Renal pelvis (tissue), 12 donors: ENCODE measurements around the gene TLR4. TPM values are rescaled to one million over a fixed set of nuclear protein-coding genes. Genes with fewer than 3 reads are reported as not detected.
A peak's percentile ranks its signal among the peaks of the same experiment; 100 is the strongest.

Experiments used
- DNase-seq: peaks from one replicate; pipeline ENCODE4 v3.0.0-alpha.2; 2013
- long read RNA-seq, 16 experiments: transcript quantifications; one replicate each; lab custom pipeline, GENCODE V29; 2026
- polyA plus RNA-seq, 3 donors: library from polyadenylated mRNA; unstranded; fragments of 120-200 nt; gene quantifications; one replicate each; pipeline ENCODE4 v1.2.1, GENCODE V29; 2013; ENCODE audit not compliant: insufficient read length in 3 of 3

The TLR4 gene
- polyA plus RNA-seq: 1 to 10 TPM; 8.0 to 9.4 (median 8.7) TPM
- long read RNA-seq, donor 1, full-length matches to known transcripts: 1 of 1 reads
- long read RNA-seq, donor 1, partial matches to known transcripts: 0 of 1 reads
- long read RNA-seq, donor 1, other reads (novel, unspliced or antisense): 0 of 1 reads
- long read RNA-seq, donor 2, full-length matches to known transcripts: 2 of 2 reads
- long read RNA-seq, donor 2, partial matches to known transcripts: 0 of 2 reads
- long read RNA-seq, donor 2, other reads (novel, unspliced or antisense): 0 of 2 reads
- long read RNA-seq, donor 3, full-length matches to known transcripts: 3 of 3 reads
- long read RNA-seq, donor 3, partial matches to known transcripts: 0 of 3 reads
- long read RNA-seq, donor 3, other reads (novel, unspliced or antisense): 0 of 3 reads
- long read RNA-seq, donor 4, full-length matches to known transcripts: 1 of 1 reads
- long read RNA-seq, donor 4, partial matches to known transcripts: 0 of 1 reads
- long read RNA-seq, donor 4, other reads (novel, unspliced or antisense): 0 of 1 reads
- long read RNA-seq, donor 5, full-length matches to known transcripts: 3 of 3 reads
- long read RNA-seq, donor 5, partial matches to known transcripts: 0 of 3 reads
- long read RNA-seq, donor 5, other reads (novel, unspliced or antisense): 0 of 3 reads
- long read RNA-seq, donor 6, full-length matches to known transcripts: 1 of 1 reads
- long read RNA-seq, donor 6, partial matches to known transcripts: 0 of 1 reads
- long read RNA-seq, donor 6, other reads (novel, unspliced or antisense): 0 of 1 reads
- long read RNA-seq, donor 7, full-length matches to known transcripts: 2 of 2 reads
- long read RNA-seq, donor 7, partial matches to known transcripts: 0 of 2 reads
- long read RNA-seq, donor 7, other reads (novel, unspliced or antisense): 0 of 2 reads
- long read RNA-seq, donor 8, full-length matches to known transcripts: 2 of 2 reads
- long read RNA-seq, donor 8, partial matches to known transcripts: 0 of 2 reads
- long read RNA-seq, donor 8, other reads (novel, unspliced or antisense): 0 of 2 reads
- long read RNA-seq, donor 9, full-length matches to known transcripts: 2 of 2 reads
- long read RNA-seq, donor 9, partial matches to known transcripts: 0 of 2 reads
- long read RNA-seq, donor 9, other reads (novel, unspliced or antisense): 0 of 2 reads
- long read RNA-seq, donor 10, full-length matches to known transcripts: 3 of 3 reads
- long read RNA-seq, donor 10, partial matches to known transcripts: 0 of 3 reads
- long read RNA-seq, donor 10, other reads (novel, unspliced or antisense): 0 of 3 reads
- long read RNA-seq, donor 11, full-length matches to known transcripts: 3 of 3 reads
- long read RNA-seq, donor 11, partial matches to known transcripts: 0 of 3 reads
- long read RNA-seq, donor 11, other reads (novel, unspliced or antisense): 0 of 3 reads
- long read RNA-seq, donor 12, full-length matches to known transcripts: 2 of 2 reads
- long read RNA-seq, donor 12, partial matches to known transcripts: 0 of 2 reads
- long read RNA-seq, donor 12, other reads (novel, unspliced or antisense): 0 of 2 reads
- long read RNA-seq, donor 13: 0 reads
- long read RNA-seq, donor 14: 0 reads
- long read RNA-seq, donor 15, full-length matches to known transcripts: 1 of 1 reads
- long read RNA-seq, donor 15, partial matches to known transcripts: 0 of 1 reads
- long read RNA-seq, donor 15, other reads (novel, unspliced or antisense): 0 of 1 reads
- long read RNA-seq, donor 16, full-length matches to known transcripts: 3 of 3 reads
- long read RNA-seq, donor 16, partial matches to known transcripts: 0 of 3 reads
- long read RNA-seq, donor 16, other reads (novel, unspliced or antisense): 0 of 3 reads

DNA sequence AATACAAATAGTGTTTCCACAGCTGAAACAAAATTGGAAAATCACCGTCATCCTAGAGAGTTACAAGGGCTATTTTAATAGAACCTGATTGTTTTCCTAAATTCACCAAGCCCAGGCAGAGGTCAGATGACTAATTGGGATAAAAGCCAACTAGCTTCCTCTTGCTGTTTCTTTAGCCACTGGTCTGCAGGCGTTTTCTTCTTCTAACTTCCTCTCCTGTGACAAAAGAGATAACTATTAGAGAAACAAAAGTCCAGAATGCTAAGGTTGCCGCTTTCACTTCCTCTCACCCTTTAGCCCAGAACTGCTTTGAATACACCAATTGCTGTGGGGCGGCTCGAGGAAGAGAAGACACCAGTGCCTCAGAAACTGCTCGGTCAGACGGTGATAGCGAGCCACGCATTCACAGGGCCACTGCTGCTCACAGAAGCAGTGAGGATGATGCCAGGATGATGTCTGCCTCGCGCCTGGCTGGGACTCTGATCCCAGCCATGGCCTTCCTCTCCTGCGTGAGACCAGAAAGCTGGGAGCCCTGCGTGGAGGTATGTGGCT, at the start of gene TLR4:
Gene TLR4, plus strand, starts transcription at position 380 of the 552 bp plus-strand sequence. Its CDS starts 70 bp downstream, at position 450.
- peak; percentile 40 for DNase-seq

DNA sequence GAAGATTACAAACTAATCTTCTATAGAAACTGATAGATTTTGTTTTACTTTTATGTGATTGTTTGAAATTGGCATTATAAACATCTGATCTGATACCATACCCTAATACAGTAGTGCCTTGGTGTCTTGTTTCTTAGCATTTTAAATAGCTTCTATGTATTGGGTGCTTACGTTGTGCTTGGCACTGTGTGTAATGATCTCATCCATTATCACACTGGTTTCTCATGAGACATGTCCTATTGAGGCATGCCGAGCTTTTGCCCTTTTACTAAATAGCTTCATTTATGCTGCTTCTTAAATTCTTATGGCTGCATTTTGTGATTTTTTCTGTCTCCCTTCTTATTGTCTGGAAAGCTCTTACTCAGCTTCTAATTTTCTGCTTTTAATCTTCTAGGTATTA, 48.2 kb upstream of the TLR4 start:
- DNase-seq: no peak

GRCh38 chr9:117662651-117663050, 41.6 kb upstream of the TLR4 start:
- DNase-seq: no peak

- DNase-seq: no peak
These were observed 39.8 kb upstream of the TLR4 start for GRCh38 chr9:117664419-117664818.

- DNase-seq: no peak
These were observed 38.4 kb upstream of the TLR4 start for GRCh38 chr9:117665601-117666385.

- no peak for DNase-seq
These were observed 32.7 kb upstream of the TLR4 start for GRCh38 chr9:117671468-117671867.

DNA sequence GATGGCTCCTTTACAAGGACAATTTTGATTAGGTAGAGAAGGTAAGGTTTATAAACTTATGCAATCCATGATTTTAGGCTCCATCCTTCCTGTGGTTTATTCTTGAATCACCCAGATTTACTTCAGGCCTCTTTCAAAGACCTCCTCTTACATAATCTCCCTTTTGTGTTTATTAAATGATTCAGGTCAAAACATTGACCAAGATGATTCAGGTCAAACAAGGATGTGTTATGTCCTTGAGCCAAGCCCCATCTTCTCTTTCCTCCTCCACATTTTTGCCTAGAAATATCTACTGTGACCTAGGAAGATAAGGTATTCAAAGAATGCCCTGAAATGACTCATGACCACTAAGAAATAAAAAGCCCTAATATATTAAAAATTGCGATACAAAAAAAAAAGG, 31.8 kb upstream of the TLR4 start:
- no peak for DNase-seq

GRCh38 chr9:117677572-117677971, 26.6 kb upstream of the TLR4 start:
- DNase-seq: no peak

GRCh38 chr9:117678871-117679270, 25.3 kb upstream of the TLR4 start:
- no peak for DNase-seq

DNA sequence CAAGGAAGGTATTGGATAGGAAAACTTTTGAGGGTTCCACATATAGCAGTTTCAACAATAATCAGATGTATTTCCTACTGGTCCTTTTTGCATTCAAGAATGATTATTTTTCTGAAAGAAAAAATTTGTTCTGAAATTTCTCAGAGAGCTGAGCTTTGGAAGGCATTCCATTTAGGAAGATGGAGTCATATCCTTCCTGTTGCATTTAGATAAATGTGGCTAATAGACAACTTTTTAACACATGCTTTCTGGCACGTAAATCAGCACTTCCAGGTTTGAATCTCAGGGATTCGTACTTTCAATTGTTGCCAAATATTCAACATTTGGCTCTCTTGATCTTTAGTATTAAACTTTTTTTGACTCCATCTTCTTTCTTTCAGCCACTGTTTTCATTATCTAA, 24.8 kb upstream of the TLR4 start:
- DNase-seq: no peak

GRCh38 chr9:117681888-117682287, 22.3 kb upstream of the TLR4 start:
- DNase-seq: no peak

DNA sequence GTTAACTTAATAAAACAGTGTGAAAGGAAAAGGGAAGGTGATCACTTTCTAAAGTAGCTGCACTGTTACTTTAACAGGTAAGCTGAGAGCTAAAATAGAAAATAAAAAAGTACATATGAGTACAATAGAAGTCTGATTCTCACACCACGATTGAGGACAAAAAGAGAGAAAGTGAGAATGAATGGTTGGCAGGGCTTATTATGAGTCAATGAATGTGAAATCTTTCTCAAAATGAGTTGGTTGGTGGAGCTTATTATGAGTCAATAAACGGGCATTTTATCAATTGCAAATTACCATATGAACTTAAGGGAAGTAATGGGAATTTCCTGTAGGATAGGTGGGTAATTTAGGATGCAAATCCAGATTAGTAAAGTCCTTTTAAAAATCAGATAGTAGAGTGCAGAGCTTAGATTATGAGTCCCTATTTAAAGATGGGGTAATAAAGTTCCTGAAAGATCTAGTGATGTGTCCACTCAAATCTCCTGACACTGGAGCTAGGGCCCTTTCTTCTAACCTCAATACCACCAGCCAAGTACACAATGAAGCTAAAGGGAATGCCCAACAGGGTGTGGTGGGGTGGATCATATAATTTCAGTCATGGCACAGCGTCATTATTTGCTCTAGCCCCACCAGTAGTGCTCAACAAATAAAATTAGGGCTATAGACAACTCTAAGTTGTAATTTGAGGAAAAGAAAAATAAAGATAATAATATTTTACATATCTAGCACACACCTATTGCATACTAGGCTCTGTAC, 21.1 kb upstream of the TLR4 start:
- no peak for DNase-seq

GRCh38 chr9:117687532-117687931, 16.7 kb upstream of the TLR4 start:
- DNase-seq: no peak

- no peak for DNase-seq
These were observed 12.8 kb upstream of the TLR4 start for GRCh38 chr9:117691367-117691766.

DNA sequence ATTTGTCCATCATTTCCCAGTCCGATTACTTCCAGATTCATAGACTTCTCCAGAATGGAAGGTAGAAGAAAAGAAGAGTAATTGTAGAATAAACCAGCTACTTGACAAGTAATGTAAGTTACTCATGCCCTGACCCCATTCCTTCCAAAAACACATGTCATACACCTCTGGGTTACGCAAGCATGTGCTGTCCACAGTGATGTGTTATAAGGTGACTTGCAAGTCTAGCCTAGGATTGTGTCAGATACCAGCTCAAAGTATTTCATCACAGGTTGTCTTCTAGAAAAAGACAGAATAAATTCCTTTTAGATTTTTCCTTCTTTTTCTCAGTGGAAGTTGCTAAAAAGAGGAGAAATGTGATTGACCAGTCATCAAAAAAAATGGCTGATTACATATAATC, 8.0 kb upstream of the TLR4 start:
- DNase-seq: no peak

GRCh38 chr9:117697046-117697445, 7.2 kb upstream of the TLR4 start:
- no peak for DNase-seq

DNA sequence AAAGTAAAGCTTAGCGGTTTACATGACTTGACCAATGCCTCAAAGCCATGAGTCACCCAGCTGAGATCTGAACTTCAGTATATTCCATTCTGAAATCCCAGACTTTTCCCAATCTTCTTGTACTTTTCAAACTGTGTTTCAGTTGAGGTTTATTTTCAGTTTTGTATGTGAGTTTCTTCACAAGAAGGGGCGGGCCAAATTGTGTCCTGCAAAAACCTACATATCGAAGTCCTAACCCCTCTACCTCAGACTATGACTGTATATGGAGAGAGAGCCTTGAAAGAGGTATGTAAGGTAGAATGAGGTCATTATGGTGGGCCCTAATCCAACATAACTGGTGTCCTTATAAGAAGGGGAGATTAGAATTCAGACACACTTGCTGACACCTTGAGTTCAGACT, 666 bp upstream of the TLR4 start:
- DNase-seq: no peak

DNA sequence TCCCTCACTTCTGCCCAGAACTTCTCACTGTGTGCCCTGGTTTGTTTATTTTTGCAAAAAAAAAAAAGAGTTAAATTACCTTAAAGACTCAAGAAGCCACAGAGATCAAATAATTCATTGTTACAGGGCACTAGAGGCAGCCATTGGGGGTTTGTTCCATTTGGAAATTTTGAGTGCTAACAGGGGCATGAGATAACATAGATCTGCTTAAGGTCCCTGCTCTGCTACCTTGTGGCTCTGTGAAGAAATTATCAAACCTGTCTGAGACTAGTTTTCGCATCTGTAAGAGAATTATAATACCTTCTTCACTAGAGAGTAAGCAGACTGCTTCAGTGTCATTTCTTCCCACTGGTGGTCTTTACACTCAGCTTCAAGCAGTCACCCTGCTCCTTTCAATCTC, 394 bp downstream of the TLR4 start:
- DNase-seq: no peak

DNA sequence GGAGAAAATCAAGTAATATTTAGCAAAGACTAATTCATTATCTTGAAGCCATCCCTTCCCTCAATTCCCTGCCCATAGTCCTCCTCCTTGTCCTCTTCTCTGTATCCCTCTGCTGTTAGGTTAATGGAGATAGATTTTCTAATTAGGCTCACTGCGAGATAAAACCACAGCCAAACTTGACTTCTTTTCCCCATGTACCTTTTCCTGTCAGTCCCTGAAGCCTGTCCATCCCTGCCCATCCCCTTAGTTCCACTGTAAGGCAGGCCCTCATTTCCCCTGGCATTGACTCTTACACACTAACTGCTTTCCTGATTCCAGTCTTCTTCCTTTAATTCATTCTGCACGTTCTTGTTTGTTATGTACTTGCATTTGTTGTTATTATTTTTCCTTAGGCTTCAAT, 1.2 kb downstream of the TLR4 start:
- no peak for DNase-seq
